A673 (cell line): ENCODE results near the gene VAPA. TPM values are rescaled to one million over a fixed set of nuclear protein-coding genes. Genes with fewer than 3 reads are reported as not detected.

ENCODE experiments used
- BruUV-seq: library from RNA; stranded (reverse); fragments of 400-500 nt; replicated peaks from 2 replicates; lab custom pipeline; 2021; lab: Mats Ljungman, UMichigan
- CTCF ChIA-PET: fragments of 300-600 bp; sonication (Branson Sonifier 250); formaldehyde crosslinking; loops from one replicate; lab custom pipeline; 2022; ENCODE audit warnings: antibody characterized with exemption; lab: Charles Lee
- POLR2A ChIA-PET: fragments of 300-600 bp; sonication (Branson Sonifier 250); formaldehyde crosslinking; loops from one replicate; lab custom pipeline; 2022; ENCODE audit warnings: antibody characterized with exemption; ENCODE audit not compliant: low non-redundant PET; lab: Charles Lee
- DNase-seq: peaks from one replicate; pipeline ENCODE4 v3.0.0-alpha.2; 2015; ENCODE audit warnings: low spot score
- H3K27ac ChIP-seq: fragments of 200-600 bp; sonication (generic); 2 replicates; pipeline ENCODE4 v1.5.1; 2016; ENCODE audit warnings: mixed run types, low read depth, mild to moderate bottlenecking, mixed read lengths, antibody characterized with exemption, low read length; ENCODE audit not compliant: poor library complexity, severe bottlenecking
- H3K27me3 ChIP-seq: fragments of 200-600 bp; sonication (generic); replicated peaks from 2 replicates; pipeline ENCODE4 v1.6.1; 2017; ENCODE audit warnings: mixed run types, low read depth, mild to moderate bottlenecking, mixed read lengths, antibody characterized with exemption, low read length; ENCODE audit not compliant: insufficient read depth, poor library complexity
- H3K36me3 ChIP-seq: fragments of 200-600 bp; sonication (generic); 2 replicates; pipeline ENCODE4 v1.6.1; 2016; ENCODE audit warnings: mixed run types, mild to moderate bottlenecking, mixed read lengths, antibody characterized with exemption, low read length; ENCODE audit not compliant: insufficient read depth, poor library complexity, severe bottlenecking
- H3K4me1 ChIP-seq: fragments of 200-600 bp; sonication (generic); 2 replicates; pipeline ENCODE4 v1.6.1; 2017; ENCODE audit warnings: mixed run types, mild to moderate bottlenecking, mixed read lengths, antibody characterized with exemption, low read length; ENCODE audit not compliant: insufficient read depth, poor library complexity, severe bottlenecking
- H3K4me3 ChIP-seq: fragments of 200-600 bp; sonication (generic); 2 replicates; pipeline ENCODE4 v1.5.1; 2016; ENCODE audit warnings: low read depth, mixed run types, mild to moderate bottlenecking, mixed read lengths, low read length; ENCODE audit not compliant: poor library complexity, severe bottlenecking
- H3K9me3 ChIP-seq: fragments of 200-600 bp; sonication (generic); 2 replicates; pipeline ENCODE4 v1.6.1; 2016; ENCODE audit warnings: mixed run types, low read depth, mild to moderate bottlenecking, mixed read lengths, antibody characterized with exemption, low read length; ENCODE audit not compliant: poor library complexity, severe bottlenecking
- EZH2 ChIP-seq: fragments of 200-600 bp; sonication (generic); IDR thresholded peaks from 2 replicates; pipeline ENCODE4 v1.6.1; 2017; ENCODE audit warnings: borderline replicate concordance, low read depth, mild to moderate bottlenecking, mixed read lengths, antibody characterized with exemption, low read length; ENCODE audit not compliant: poor library complexity, severe bottlenecking
- intact Hi-C: fragments of 100-400 bp; cut with micrococcal nuclease; formaldehyde crosslinking; loops from one replicate; pipeline ENCODE4 v1.10.0; 2022; ENCODE audit not compliant: unreplicated experiment
- total RNA-seq: library from RNA; stranded (reverse); gene quantifications from 2 replicates; pipeline ENCODE4 v1.2.3, GENCODE V29; 2021
- TF ChIP-seq, protein P1 (sequence below): fragments of 300-800, 200-600 bp; sonication (generic); conservative IDR thresholded peaks from 2 replicates; pipeline ENCODE4 v1.5.1; 2017; ENCODE audit warnings: low read depth, mild to moderate bottlenecking, antibody characterized with exemption, low read length, moderate library complexity, mixed read lengths

VAPA gene
- total RNA-seq, 1 experiment from 2014 or later = 185 TPM

GRCh38 chr18:9928646-9929259 is 14.9 kb downstream of the VAPA start:
- TF ChIP-seq, protein P1, sequence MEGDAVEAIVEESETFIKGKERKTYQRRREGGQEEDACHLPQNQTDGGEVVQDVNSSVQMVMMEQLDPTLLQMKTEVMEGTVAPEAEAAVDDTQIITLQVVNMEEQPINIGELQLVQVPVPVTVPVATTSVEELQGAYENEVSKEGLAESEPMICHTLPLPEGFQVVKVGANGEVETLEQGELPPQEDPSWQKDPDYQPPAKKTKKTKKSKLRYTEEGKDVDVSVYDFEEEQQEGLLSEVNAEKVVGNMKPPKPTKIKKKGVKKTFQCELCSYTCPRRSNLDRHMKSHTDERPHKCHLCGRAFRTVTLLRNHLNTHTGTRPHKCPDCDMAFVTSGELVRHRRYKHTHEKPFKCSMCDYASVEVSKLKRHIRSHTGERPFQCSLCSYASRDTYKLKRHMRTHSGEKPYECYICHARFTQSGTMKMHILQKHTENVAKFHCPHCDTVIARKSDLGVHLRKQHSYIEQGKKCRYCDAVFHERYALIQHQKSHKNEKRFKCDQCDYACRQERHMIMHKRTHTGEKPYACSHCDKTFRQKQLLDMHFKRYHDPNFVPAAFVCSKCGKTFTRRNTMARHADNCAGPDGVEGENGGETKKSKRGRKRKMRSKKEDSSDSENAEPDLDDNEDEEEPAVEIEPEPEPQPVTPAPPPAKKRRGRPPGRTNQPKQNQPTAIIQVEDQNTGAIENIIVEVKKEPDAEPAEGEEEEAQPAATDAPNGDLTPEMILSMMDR = no peak
- TF ChIP-seq EZH2 = no peak
- no TSS peak for BruUV-seq
- Histone ChIP-seq H3K27ac (no peak overlapping the region), H3K36me3 (peaks cover 16% of the 10 kb centered on the region), H3K4me1 (peaks cover 73% of the 10 kb centered on the region), H3K4me3 (no peak overlapping the region), H3K27me3 (no peaks in the 10 kb centered on the region), H3K9me3 (no peaks in the 10 kb centered on the region)
- ChIA-PET POLR2A (no interaction called here), CTCF (no interaction called here)
- DNase-seq = no peak
- intact Hi-C loops = loop anchor here (10.0 kb wide), 1 partner anchor 224 kb away; the partner anchor contains the start of gene RAB31

- intact Hi-C loops = no loop called here
- H3K9me3 ChIP-seq = no peaks in the 10 kb centered on the region
- no peak overlapping the region for H3K4me3 ChIP-seq
- DNase-seq = no peak
- ChIA-PET CTCF (no interaction called here), POLR2A (no interaction called here)
- peaks cover 66% of the 10 kb centered on the region for H3K4me1 ChIP-seq
- TF ChIP-seq, protein P1 = no peak
- TF ChIP-seq EZH2 = no peak
- no TSS peak for BruUV-seq
- H3K27ac ChIP-seq = no peak overlapping the region
- no peaks in the 10 kb centered on the region for H3K27me3 ChIP-seq
- peaks cover 21% of the 10 kb centered on the region for H3K36me3 ChIP-seq
Measured at GRCh38 chr18:9930299-9930884, 16.6 kb downstream of the VAPA start.

DNA sequence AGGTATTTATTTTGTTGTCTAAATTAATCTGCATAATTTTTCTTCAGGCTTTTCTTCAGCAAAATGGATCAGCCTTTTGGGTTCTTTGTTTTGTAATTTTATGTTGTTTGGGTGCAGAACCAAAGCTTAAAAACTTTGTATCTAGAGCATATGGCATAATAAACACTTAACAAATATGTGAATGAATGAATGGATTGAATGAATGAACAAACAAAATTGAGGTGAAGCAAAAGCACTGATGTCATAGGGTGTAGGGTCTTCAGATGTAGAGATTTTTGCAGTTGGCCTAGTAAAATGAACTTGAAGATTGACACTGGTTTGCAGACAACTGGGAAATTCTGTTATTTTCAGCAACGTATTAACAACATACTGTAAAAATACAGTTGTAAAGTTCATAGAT is 17.3 kb downstream of the VAPA start:
- ChIA-PET POLR2A (no interaction called here), CTCF (no interaction called here)
- Histone ChIP-seq H3K36me3 (peaks cover 26% of the 10 kb centered on the region), H3K27ac (no peak overlapping the region), H3K9me3 (no peaks in the 10 kb centered on the region), H3K27me3 (no peaks in the 10 kb centered on the region), H3K4me1 (peaks cover 59% of the 10 kb centered on the region), H3K4me3 (no peak overlapping the region)
- no peak for TF ChIP-seq EZH2
- TF ChIP-seq, protein P1 = no peak
- intact Hi-C loops = no loop called here
- BruUV-seq = no TSS peak
- DNase-seq = no peak
